ENCODE measurements around the gene FAF1.

DNA sequence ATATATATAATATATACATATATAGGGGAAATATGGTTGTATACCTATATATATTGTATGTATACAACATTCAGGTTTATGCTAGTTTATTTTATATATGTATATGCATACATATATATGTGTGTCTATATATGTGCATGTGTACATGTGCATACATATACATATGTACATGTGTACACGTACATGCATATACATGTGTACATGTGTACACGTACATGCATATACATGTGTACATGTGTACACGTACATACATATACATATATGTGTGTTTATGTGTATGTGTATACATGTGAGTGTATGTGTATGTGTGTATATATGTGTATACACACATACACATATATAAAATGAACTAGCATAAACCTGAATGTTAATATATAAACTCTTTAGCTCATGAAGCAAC, 220.9 kb downstream of the FAF1 start:
- TF ChIP-seq, protein P1, sequence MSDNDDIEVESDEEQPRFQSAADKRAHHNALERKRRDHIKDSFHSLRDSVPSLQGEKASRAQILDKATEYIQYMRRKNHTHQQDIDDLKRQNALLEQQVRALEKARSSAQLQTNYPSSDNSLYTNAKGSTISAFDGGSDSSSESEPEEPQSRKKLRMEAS (IDR thresholded peaks at IDR 0.05), result no peak
- TF ChIP-seq YY1 (IDR thresholded peaks at IDR 0.05) (no peak), CTCF (IDR thresholded peaks at IDR 0.05; ENCODE audit: low read depth, low read length, missing input control) (no peak), HNF4A (conservative IDR thresholded peaks at IDR 0.05) (no peak), SP1 (IDR thresholded peaks at IDR 0.05) (no peak), RXRA (IDR thresholded peaks at IDR 0.05) (no peak), REST (IDR thresholded peaks at IDR 0.05) (no peak), NR2F2 (IDR thresholded peaks at IDR 0.05) (no peak), EGR1 (IDR thresholded peaks at IDR 0.05; ENCODE audit: low read depth in 2 of 2) (no peak), HNF4G (IDR thresholded peaks at IDR 0.05) (no peak), TAF1 (conservative IDR thresholded peaks at IDR 0.05) (no peak)
- TF ChIP-seq, protein P2, sequence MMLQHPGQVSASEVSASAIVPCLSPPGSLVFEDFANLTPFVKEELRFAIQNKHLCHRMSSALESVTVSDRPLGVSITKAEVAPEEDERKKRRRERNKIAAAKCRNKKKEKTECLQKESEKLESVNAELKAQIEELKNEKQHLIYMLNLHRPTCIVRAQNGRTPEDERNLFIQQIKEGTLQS (IDR thresholded peaks at IDR 0.05), result no peak

Data from liver (tissue), 3 donors.